Cardiac fibroblast (primary cell): ENCODE data around the gene UTS2.

Source experiments
- DNase-seq, 2 donors: peaks; one replicate each; pipeline versions ENCODE4 v3.0.0 to v3.0.0-alpha.2; 2010; ENCODE audit warnings: low read depth in 2 of 2
- H3K4me3 ChIP-seq, 2 donors: replicated peaks in 1 of 2; 1 replicate in 1 of 2; 2 replicates in 1 of 2; pipeline ENCODE4 v1.5.1; 2011; ENCODE audit warnings: low read depth in 2 of 2, low read length in 2 of 2, mild to moderate bottlenecking in 2 of 2, moderate library complexity in 1 of 2
- TF ChIP-seq, protein P1 (sequence below): IDR thresholded peaks from one replicate; pipeline ENCODE4 v1.5.1; 2011; ENCODE audit warnings: low read depth, mild to moderate bottlenecking, low read length, inconsistent platforms

UTS2 gene

DNA sequence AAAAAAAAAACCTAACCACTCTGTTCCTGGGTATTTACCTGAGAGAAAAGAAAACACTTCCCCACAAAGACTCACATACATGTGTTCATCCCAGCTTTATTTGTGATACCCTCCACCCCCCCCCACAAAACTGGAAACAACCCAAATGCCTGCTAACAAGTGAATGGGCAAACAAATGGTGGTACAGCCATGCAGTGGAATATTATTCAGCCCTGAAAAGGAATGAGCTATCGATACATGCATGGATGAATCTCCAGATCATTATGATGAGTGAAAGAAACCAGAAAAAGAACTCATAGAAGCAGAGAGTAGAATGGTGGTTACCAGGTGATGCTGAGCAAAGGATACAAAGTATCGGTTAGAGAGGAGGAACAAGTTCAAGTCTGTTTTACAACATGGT lies 38.0 kb upstream of the UTS2 start:
- no peak overlapping the region for H3K4me3 ChIP-seq
- DNase-seq: no peak
- TF ChIP-seq, protein P1, sequence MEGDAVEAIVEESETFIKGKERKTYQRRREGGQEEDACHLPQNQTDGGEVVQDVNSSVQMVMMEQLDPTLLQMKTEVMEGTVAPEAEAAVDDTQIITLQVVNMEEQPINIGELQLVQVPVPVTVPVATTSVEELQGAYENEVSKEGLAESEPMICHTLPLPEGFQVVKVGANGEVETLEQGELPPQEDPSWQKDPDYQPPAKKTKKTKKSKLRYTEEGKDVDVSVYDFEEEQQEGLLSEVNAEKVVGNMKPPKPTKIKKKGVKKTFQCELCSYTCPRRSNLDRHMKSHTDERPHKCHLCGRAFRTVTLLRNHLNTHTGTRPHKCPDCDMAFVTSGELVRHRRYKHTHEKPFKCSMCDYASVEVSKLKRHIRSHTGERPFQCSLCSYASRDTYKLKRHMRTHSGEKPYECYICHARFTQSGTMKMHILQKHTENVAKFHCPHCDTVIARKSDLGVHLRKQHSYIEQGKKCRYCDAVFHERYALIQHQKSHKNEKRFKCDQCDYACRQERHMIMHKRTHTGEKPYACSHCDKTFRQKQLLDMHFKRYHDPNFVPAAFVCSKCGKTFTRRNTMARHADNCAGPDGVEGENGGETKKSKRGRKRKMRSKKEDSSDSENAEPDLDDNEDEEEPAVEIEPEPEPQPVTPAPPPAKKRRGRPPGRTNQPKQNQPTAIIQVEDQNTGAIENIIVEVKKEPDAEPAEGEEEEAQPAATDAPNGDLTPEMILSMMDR: no peak

- TF ChIP-seq, protein P1: no peak
- peak; percentile 74 to 94 for DNase-seq
- no peak overlapping the region for H3K4me3 ChIP-seq
These were observed 35.6 kb upstream of the UTS2 start for GRCh38 chr1:7888248-7889081.

DNA sequence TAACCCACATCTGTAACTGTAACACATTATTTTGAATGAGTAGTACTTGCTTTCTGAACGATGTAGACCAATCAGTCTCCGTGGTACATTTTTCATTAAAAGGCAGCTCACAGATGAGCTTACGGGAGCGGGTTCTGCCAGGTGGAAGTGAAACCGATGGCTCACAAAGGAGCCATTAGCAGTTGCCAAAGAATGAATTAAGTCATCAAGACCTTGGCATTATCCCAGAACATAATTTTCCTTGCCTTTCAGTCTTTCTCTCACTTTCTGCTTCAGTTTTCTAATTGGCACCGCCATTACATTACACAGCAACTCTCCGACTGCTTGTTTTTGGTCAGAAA lies 33.5 kb upstream of the UTS2 start:
- peak; percentile 4 to 46 for DNase-seq
- TF ChIP-seq, protein P1: no peak
- no peak overlapping the region for H3K4me3 ChIP-seq

DNA sequence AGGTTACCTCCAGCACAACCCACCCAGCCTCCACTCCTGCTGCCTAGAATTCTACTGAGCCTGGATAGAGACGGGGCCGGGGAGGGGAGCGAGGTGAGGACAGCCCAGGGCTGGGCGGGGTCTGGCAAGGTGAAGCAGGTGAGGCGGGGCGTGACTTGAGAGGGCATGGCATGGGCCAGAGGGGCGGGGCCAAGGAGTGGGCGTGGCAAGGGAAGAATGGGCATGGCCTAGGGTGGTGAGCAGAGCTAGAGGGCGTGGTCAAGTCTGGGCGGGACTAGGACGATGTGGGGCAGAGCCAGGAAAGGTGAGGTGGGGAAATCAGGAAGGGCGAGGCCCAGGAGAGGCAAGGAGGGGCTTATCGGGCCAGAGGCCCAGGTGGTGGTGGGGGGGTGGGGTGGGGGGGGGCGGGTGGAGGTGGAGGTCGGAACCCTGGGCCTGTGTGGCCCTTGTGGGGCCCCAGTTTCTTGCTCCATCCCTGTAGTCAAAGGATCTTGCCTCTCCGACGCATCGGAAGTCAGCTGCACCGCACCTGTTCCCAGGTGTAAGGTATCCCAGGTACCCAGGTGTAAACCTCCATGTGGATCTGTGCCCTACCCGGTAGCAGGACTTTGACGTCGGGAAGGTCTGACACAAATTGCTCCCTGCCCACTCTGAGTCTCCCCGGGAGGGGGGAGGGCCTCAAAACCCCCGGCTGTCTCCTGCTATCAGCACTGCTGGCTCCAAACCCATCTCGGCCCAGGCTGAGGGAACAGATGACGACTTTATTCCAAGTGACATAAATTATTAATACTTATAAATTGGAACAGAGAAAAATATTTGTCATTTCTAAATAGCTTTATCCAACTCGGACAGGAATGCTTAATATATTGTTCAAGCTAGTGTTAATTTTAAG lies 32.9 kb upstream of the UTS2 start:
- TF ChIP-seq, protein P1: no peak
- no peak for DNase-seq
- H3K4me3 ChIP-seq: no peak overlapping the region

DNA sequence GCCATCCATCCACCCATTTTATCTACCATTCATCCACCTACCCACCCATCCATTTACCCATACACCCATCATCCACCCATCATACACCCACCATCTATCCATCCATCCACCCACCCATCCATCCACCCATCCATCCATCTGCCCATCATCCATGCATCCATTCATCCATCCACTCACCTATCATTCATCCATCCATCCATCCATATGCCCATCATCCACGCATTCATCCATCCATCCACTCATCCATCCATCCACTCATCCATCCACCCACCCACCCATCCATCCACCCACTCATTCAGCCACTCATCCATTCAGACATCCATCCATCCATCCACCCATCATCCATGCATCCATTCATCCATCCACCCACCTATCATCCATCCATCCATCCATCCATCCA lies 31.9 kb upstream of the UTS2 start:
- no peak overlapping the region for H3K4me3 ChIP-seq
- no peak for DNase-seq
- TF ChIP-seq, protein P1: no peak

- no peak overlapping the region for H3K4me3 ChIP-seq
- TF ChIP-seq, protein P1: no peak
- DNase-seq: no peak
These were observed 26.4 kb upstream of the UTS2 start for GRCh38 chr1:7879228-7879627.
